GM10266 (cell line): Measurements from ENCODE around the gene ZNF804A.

ENCODE experiments used
- DNase-seq: peaks from one replicate; pipeline ENCODE4 v3.0.0; 2012; ENCODE audit errors: extremely low spot score
- CTCF ChIP-seq: IDR thresholded peaks from 2 replicates; pipeline ENCODE4 v1.5.1; 2012; ENCODE audit warnings: mild to moderate bottlenecking, low read depth; ENCODE audit not compliant: control insufficient read depth, insufficient read depth; ENCODE audit errors: missing control alignments

The ZNF804A gene

GRCh38 chr2:184765112-184765895, 167.0 kb downstream of the ZNF804A start:
- TF ChIP-seq CTCF, result no peak
- DNase-seq, result peak; percentile 3

- no peak for TF ChIP-seq CTCF
- DNase-seq, result no peak
These were observed 168.7 kb downstream of the ZNF804A start for GRCh38 chr2:184767059-184767458.

- no peak for DNase-seq
- TF ChIP-seq CTCF, result no peak
These were observed 170.7 kb downstream of the ZNF804A start for GRCh38 chr2:184769023-184769422.

- DNase-seq, result no peak
- TF ChIP-seq CTCF, result no peak
These were observed 171.4 kb downstream of the ZNF804A start for GRCh38 chr2:184769686-184770085.

- DNase-seq, result no peak
- no peak for TF ChIP-seq CTCF
These were observed 181.4 kb downstream of the ZNF804A start for GRCh38 chr2:184779777-184780176.

GRCh38 chr2:184780384-184780783, 182.1 kb downstream of the ZNF804A start:
- no peak for DNase-seq
- TF ChIP-seq CTCF, result no peak

- DNase-seq, result no peak
- no peak for TF ChIP-seq CTCF
These were observed 182.6 kb downstream of the ZNF804A start for GRCh38 chr2:184780944-184781343.
